ENCODE data around the gene DOK5. TPM values are rescaled to one million over a fixed set of nuclear protein-coding genes. Genes with fewer than 3 reads are reported as not detected.

DOK5 gene
- total and polyA plus RNA-seq, 2 of the 8 experiments (the other 6 are each of a cell fraction or from before 2014, with no cell fraction given) = 8.9 to 15.0 TPM

- no peak overlapping the region for H2AFZ ChIP-seq (ENCODE audit: low read length)
- no peak overlapping the region for H4K91ac ChIP-seq (replicated peaks; ENCODE audit: insufficient read length, low read length)
- no peak overlapping the region for H4K5ac ChIP-seq (ENCODE audit: insufficient read length, low read depth, low read length)
- no peak overlapping the region for H2AK5ac ChIP-seq (ENCODE audit: low read depth, low read length)
- H3K79me2 ChIP-seq (ENCODE audit: control insufficient read depth in 1 of 2, insufficient read depth in 2 of 2, low read length in 2 of 2) = no peaks in the 10 kb centered on the region
- no peak overlapping the region for H2BK15ac ChIP-seq (ENCODE audit: low read length)
- H2BK12ac ChIP-seq (ENCODE audit: low read depth, low read length) = no peak overlapping the region
- H3K23me2 ChIP-seq (ENCODE audit: low read depth, low read length) = no peaks in the 10 kb centered on the region
- no peak overlapping the region for H2BK120ac ChIP-seq (replicated peaks; ENCODE audit: low read depth, low read length)
- no peak overlapping the region for H3K18ac ChIP-seq (ENCODE audit: extremely low read depth, low read length)
- no peak overlapping the region for H4K8ac ChIP-seq (ENCODE audit: extremely low read depth, insufficient read depth, low read length)
- no peaks in the 10 kb centered on the region for H4K20me1 ChIP-seq (replicated peaks in 1 of 2; ENCODE audit: control insufficient read depth in 1 of 2, insufficient read depth in 2 of 2, low read length in 2 of 2)
- H3K79me1 ChIP-seq (ENCODE audit: low read depth, low read length) = no peaks in the 10 kb centered on the region
- 94% methylated on average over 5 of the region's 5 CpGs; no CpG with 5 or more reads in 1 of the 2 experiments for WGBS, 2 experiments (ENCODE audit: extremely low coverage in 1 of 2, insufficient coverage in 1 of 2, insufficient read length in 1 of 2, insufficient replicate concordance in 2 of 2, low coverage in 1 of 2, low lambda C conversion rate in 2 of 2, missing lambda C conversion rate in 1 of 2)
- no peak overlapping the region for H3K9ac ChIP-seq (replicated peaks in 1 of 4; ENCODE audit: extremely low read depth in 1 of 4, low read depth in 3 of 4, low read length in 3 of 4)
- H3K14ac ChIP-seq (ENCODE audit: insufficient read length) = no peak overlapping the region
- no peaks in the 10 kb centered on the region for H3K4me1 ChIP-seq (replicated peaks in 1 of 4; ENCODE audit: control insufficient read depth in 3 of 4, insufficient read depth in 4 of 4, low read length in 3 of 4)
- no peak overlapping the region for H3K4me2 ChIP-seq (ENCODE audit: insufficient read depth in 1 of 2, low read depth in 2 of 2, low read length in 2 of 2)
- TF ChIP-seq GABPA (IDR thresholded peaks at IDR 0.05; ENCODE audit: borderline replicate concordance, insufficient read depth, low read length) (no peak), ASH2L (IDR thresholded peaks at IDR 0.05; ENCODE audit: low read length) (no peak)
- H3K27me3 ChIP-seq (replicated peaks in 1 of 4; ENCODE audit: control insufficient read depth in 3 of 4, extremely low read depth in 1 of 4, insufficient read depth in 3 of 4, low read length in 3 of 4) = no peaks in the 10 kb centered on the region
- H3K27ac ChIP-seq (ENCODE audit: low read depth, low read length) = no peak overlapping the region
- ChIA-PET CTCF (ENCODE audit: partially characterized antibody) (interaction anchor here (0.7 kb wide), 1 partner anchor 15 kb away, joined by 3 read pairs; no protein-coding TSS in a partner anchor), POLR2A (ENCODE audit: partially characterized antibody) (no interaction called here)
- no peaks in the 10 kb centered on the region for H3K9me3 ChIP-seq (ENCODE audit: insufficient read depth in 2 of 2, low read depth in 1 of 2, low read length in 1 of 2)
- no peak overlapping the region for H3K4ac ChIP-seq (replicated peaks; ENCODE audit: insufficient read length, low read depth, low read length)
- no peaks in the 10 kb centered on the region for H3K36me3 ChIP-seq (ENCODE audit: control insufficient read depth in 2 of 4, insufficient read depth in 4 of 4, low read length in 3 of 4)
- H2BK20ac ChIP-seq (ENCODE audit: low read length) = no peak overlapping the region
- DNase-seq (ENCODE audit: low read depth in 1 of 2, low spot score in 2 of 2) (no peak), FAIRE-seq (no peak)
- no peak overlapping the region for H2BK5ac ChIP-seq (ENCODE audit: low read depth, low read length)
- no peak overlapping the region for H3K56ac ChIP-seq (replicated peaks; ENCODE audit: insufficient read length, low read depth, low read length)
- no peak overlapping the region for H3K4me3 ChIP-seq (ENCODE audit: extremely low read depth in 1 of 4, insufficient read depth in 2 of 4, low read depth in 3 of 4, low read length in 4 of 4)
- H3K23ac ChIP-seq (ENCODE audit: insufficient read length) = no peak overlapping the region
Observed at GRCh38 chr20:54608943-54609342, 133.6 kb downstream of the DOK5 start.
